Thyroid gland (tissue), 4 donors: ENCODE data around the gene RIPOR3. TPM values are rescaled to one million over a fixed set of nuclear protein-coding genes. Genes with fewer than 3 reads are reported as not detected.
"Not testable (repeated sequence)": the region's sequence is repeated elsewhere in the genome, so short reads cannot be mapped to it uniquely, and the experiment has no call there.

ENCODE experiments used
- DNase-seq, 2 donors: peaks; one replicate each; pipeline ENCODE4 v3.0.0-alpha.2; 2019
- H3K27ac ChIP-seq, 3 donors: fragments of 200-600 bp; sonication (generic); 1 replicate in 2 of 3; 2 replicates in 1 of 3; pipeline ENCODE4 v1.5.1; 2016 to 2019; ENCODE audit warnings: mild to moderate bottlenecking in 1 of 3, moderate library complexity in 1 of 3
- H3K27me3 ChIP-seq: fragments of 200-600 bp; sonication (generic); one replicate; pipeline ENCODE4 v1.5.1; 2019
- H3K36me3 ChIP-seq, 2 donors: fragments of 200-600 bp; sonication (generic); one replicate each; pipeline ENCODE4 v1.5.1; 2016 to 2019
- H3K4me1 ChIP-seq, 2 donors: fragments of 200-600 bp; sonication (generic); one replicate each; pipeline ENCODE4 v1.5.1; 2017 to 2019
- H3K4me3 ChIP-seq, 3 donors: fragments of 200-600 bp; sonication (generic); replicated peaks in 1 of 3; 1 replicate in 2 of 3; 2 replicates in 1 of 3; pipeline ENCODE4 v1.5.1; 2016; ENCODE audit warnings: mild to moderate bottlenecking in 1 of 3
- H3K9me3 ChIP-seq: fragments of 200-600 bp; sonication (generic); one replicate; pipeline ENCODE4 v1.5.1; 2017
- CTCF ChIP-seq, 6 experiments: fragments of 200-600 bp in 3 of 6; fragments of 450-650 bp in 3 of 6; sonication (generic) in 3 of 6; IDR thresholded peaks; one replicate each; pipeline ENCODE4 v1.5.1; 2016 to 2019; ENCODE audit warnings: antibody characterized with exemption in 6 of 6, mild to moderate bottlenecking in 2 of 6, inconsistent platforms in 1 of 6, moderate library complexity in 1 of 6
- POLR2A ChIP-seq, 2 donors: fragments of 450-650 bp; IDR thresholded peaks; one replicate each; pipeline ENCODE4 v1.6.1; 2017; ENCODE audit warnings: antibody characterized with exemption in 2 of 2, mild to moderate bottlenecking in 2 of 2, moderate library complexity in 1 of 2
- WGBS, 2 donors: methylation state at CpG; one replicate each; pipeline ENCODE4 v1.1.5; 2017; 5-methylcytosine and 5-hydroxymethylcytosine counted together
- intact Hi-C: fragments of 100-400 bp; cut with DNase I; formaldehyde crosslinking; loops from one replicate; pipeline ENCODE4 v1.15.1; 2023
- total RNA-seq, 4 donors: library from RNA; depleted of rRNA; stranded (reverse); fragments of >200 nt; gene quantifications; one replicate each; pipeline ENCODE4 v1.2.3, GENCODE V29; 2016

RIPOR3 gene
- total RNA-seq, 4 donors from 2014 or later, result 6.2 to 23.9 (median 9.5) TPM

- Histone ChIP-seq H3K27me3 (no peaks in the 10 kb centered on the region), H3K36me3 (no peaks in the 10 kb centered on the region), H3K4me1 (peaks cover 9 to 12% of the 10 kb centered on the region in 2 donors), H3K27ac (peak overlapping the region in 2 of 3 donors; percentile 31 to 87), H3K4me3 (no peak overlapping the region), H3K9me3 (no peaks in the 10 kb centered on the region)
- WGBS, 2 donors, result 65 to 68% methylated on average over 22 to 23 of the region's 23 CpGs
- peak in 1 of 2 donors; percentile 80 for DNase-seq
- intact Hi-C loops, result no loop called here
- TF ChIP-seq CTCF (IDR thresholded peaks at IDR 0.05) (no peak), POLR2A (IDR thresholded peaks at IDR 0.05) (no peak)
Measured at GRCh38 chr20:50645253-50646068, 45.9 kb downstream of the RIPOR3 start.

GRCh38 chr20:50642288-50642803, 49.0 kb downstream of the RIPOR3 start:
- Histone ChIP-seq H3K4me3 (no peak overlapping the region), H3K4me1 (peaks cover 15 to 23% of the 10 kb centered on the region in 2 donors), H3K36me3 (no peaks in the 10 kb centered on the region), H3K9me3 (no peaks in the 10 kb centered on the region), H3K27ac (peak overlapping the region in 1 of 3 donors; percentile 33), H3K27me3 (no peaks in the 10 kb centered on the region)
- no peak for DNase-seq
- TF ChIP-seq POLR2A (IDR thresholded peaks at IDR 0.05) (no peak), CTCF (IDR thresholded peaks at IDR 0.05) (no peak)
- intact Hi-C loops, result no loop called here
- WGBS, 2 donors, result 75 to 82% methylated on average over 3 of the region's 4 CpGs

GRCh38 chr20:50641625-50642287, 49.6 kb downstream of the RIPOR3 start:
- peaks cover 21 to 29% of the 10 kb centered on the region in 2 donors for H3K4me1 ChIP-seq
- H3K36me3 ChIP-seq, intact Hi-C loops, H3K9me3 ChIP-seq, DNase-seq, H3K27me3 ChIP-seq, H3K4me3 ChIP-seq: not testable (repeated sequence)
- 59 to 62% methylated on average over 10 of the region's 11 CpGs for WGBS, 2 donors
- H3K27ac ChIP-seq, result peak overlapping the region in 1 of 3 donors; percentile 33

GRCh38 chr20:50639971-50640711, 51.2 kb downstream of the RIPOR3 start:
- H3K27ac ChIP-seq, intact Hi-C loops, DNase-seq, H3K9me3 ChIP-seq, H3K4me3 ChIP-seq, H3K27me3 ChIP-seq, H3K36me3 ChIP-seq: not testable (repeated sequence)
- H3K4me1 ChIP-seq, result peaks cover 25 to 34% of the 10 kb centered on the region in 2 donors
- 71 to 93% methylated on average over 2 to 5 of the region's 20 CpGs for WGBS, 2 donors

- not testable (repeated sequence) for DNase-seq
Measured at GRCh38 chr20:50638015-50638847, 53.1 kb downstream of the RIPOR3 start.

More at GRCh38 chr20:50638015-50638847, 53.1 kb downstream of the RIPOR3 start:
- H3K36me3 ChIP-seq, H3K4me3 ChIP-seq, H3K27me3 ChIP-seq, H3K9me3 ChIP-seq, intact Hi-C loops: not testable (repeated sequence)
- WGBS, 2 donors, result 84 to 92% methylated on average over 9 of the region's 15 CpGs
- Histone ChIP-seq H3K27ac (peak overlapping the region; percentile 94 to 98 (median 97)), H3K4me1 (peaks cover 23 to 37% of the 10 kb centered on the region in 2 donors)
